ENCODE data around the gene MAPK8.

The MAPK8 gene

GRCh38 chr10:48448796-48449195 is 142.3 kb downstream of the MAPK8 start:
- DNase-seq (ENCODE audit: low read depth in 2 of 2): no peak

GRCh38 chr10:48449501-48450232 is 143.2 kb downstream of the MAPK8 start:
- DNase-seq (ENCODE audit: low read depth in 2 of 2): no peak

GRCh38 chr10:48450233-48450740 is 143.8 kb downstream of the MAPK8 start:
- no peak for DNase-seq (ENCODE audit: low read depth in 2 of 2)

GRCh38 chr10:48450741-48451466 is 144.4 kb downstream of the MAPK8 start:
- no peak for DNase-seq (ENCODE audit: low read depth in 2 of 2)

- DNase-seq (ENCODE audit: low read depth in 2 of 2): no peak
Observed at GRCh38 chr10:48451969-48452878, 145.7 kb downstream of the MAPK8 start.

GRCh38 chr10:48452879-48453412 is 146.5 kb downstream of the MAPK8 start:
- DNase-seq (ENCODE audit: low read depth in 2 of 2): no peak

GRCh38 chr10:48453451-48454301 is 147.2 kb downstream of the MAPK8 start:
- no peak for DNase-seq (ENCODE audit: low read depth in 2 of 2)

GRCh38 chr10:48454302-48455054 is 148.0 kb downstream of the MAPK8 start:
- DNase-seq (ENCODE audit: low read depth in 2 of 2): no peak

- no peak for DNase-seq (ENCODE audit: low read depth in 2 of 2)
Observed at GRCh38 chr10:48455055-48455391, 148.5 kb downstream of the MAPK8 start.

GRCh38 chr10:48455392-48456151 is 149.1 kb downstream of the MAPK8 start:
- no peak for DNase-seq (ENCODE audit: low read depth in 2 of 2)

- DNase-seq (ENCODE audit: low read depth in 2 of 2): no peak
Observed at GRCh38 chr10:48456361-48456804, 149.9 kb downstream of the MAPK8 start.

- DNase-seq (ENCODE audit: low read depth in 2 of 2): no peak
Observed at GRCh38 chr10:48456808-48457761, 150.6 kb downstream of the MAPK8 start.

GRCh38 chr10:48457949-48458661 is 151.6 kb downstream of the MAPK8 start:
- no peak for DNase-seq (ENCODE audit: low read depth in 2 of 2)

GRCh38 chr10:48458662-48459048 is 152.2 kb downstream of the MAPK8 start:
- no peak for DNase-seq (ENCODE audit: low read depth in 2 of 2)

- DNase-seq (ENCODE audit: low read depth in 2 of 2): no peak
Observed at GRCh38 chr10:48459270-48460150, 153.0 kb downstream of the MAPK8 start.

GRCh38 chr10:48460182-48460581 is 153.7 kb downstream of the MAPK8 start:
- DNase-seq (ENCODE audit: low read depth in 2 of 2): no peak
